Peyer's patch (tissue), 4 donors: ENCODE data around the gene SEBOX. TPM values are rescaled to one million over a fixed set of nuclear protein-coding genes. Genes with fewer than 3 reads are reported as not detected.
"Not testable (repeated sequence)": the region's sequence is repeated elsewhere in the genome, so short reads cannot be mapped to it uniquely, and the experiment has no call there.

Experiments
- DNase-seq, 3 donors: peaks; one replicate each; pipeline ENCODE4 v3.0.0-alpha.2; 2017 to 2019
- H3K27ac ChIP-seq, 4 donors: fragments of 200-600 bp; sonication (generic); one replicate each; pipeline ENCODE4 v1.5.1; 2016 to 2019
- H3K27me3 ChIP-seq, 2 donors: fragments of 200-600 bp; sonication (generic); one replicate each; pipeline ENCODE4 v1.5.1; 2019
- H3K36me3 ChIP-seq, 3 donors: fragments of 200-600 bp; sonication (generic); one replicate each; pipeline ENCODE4 v1.5.1; 2016 to 2019
- H3K4me1 ChIP-seq, 4 donors: fragments of 200-600 bp; sonication (generic); one replicate each; pipeline ENCODE4 v1.5.1; 2016 to 2019
- H3K4me3 ChIP-seq, 4 donors: fragments of 200-600 bp; sonication (generic); 1 replicate in 3 of 4; 2 replicates in 1 of 4; pipeline ENCODE4 v1.5.1; 2016 to 2019; ENCODE audit warnings: mild to moderate bottlenecking in 1 of 4
- H3K9me3 ChIP-seq, 4 donors: fragments of 200-600 bp; sonication (generic); one replicate each; pipeline ENCODE4 v1.5.1; 2016 to 2019; ENCODE audit warnings: mild to moderate bottlenecking in 1 of 4
- CTCF ChIP-seq, 6 experiments: fragments of 450-650 bp in 4 of 6; fragments of 200-600 bp in 2 of 6; sonication (generic) in 1 of 6; IDR thresholded peaks; one replicate each; pipeline ENCODE4 v1.5.1; 2017 to 2019; ENCODE audit warnings: antibody characterized with exemption in 6 of 6, mild to moderate bottlenecking in 3 of 6, moderate library complexity in 1 of 6
- POLR2A ChIP-seq, 2 donors: fragments of 450-650 bp; IDR thresholded peaks; one replicate each; pipeline ENCODE4 v1.5.1; 2017; ENCODE audit warnings: antibody characterized with exemption in 2 of 2, mild to moderate bottlenecking in 2 of 2, moderate library complexity in 2 of 2
- total RNA-seq, 4 donors: library from RNA; depleted of rRNA; stranded (reverse); fragments of >200 nt; gene quantifications; one replicate each; pipeline ENCODE4 v1.1.0, GENCODE V29; 2016

SEBOX gene
- total RNA-seq, 4 donors from 2014 or later: not detected

GRCh38 chr17:28341516-28341915 lies 23.5 kb downstream of the SEBOX start:
- no peak for DNase-seq
- Histone ChIP-seq H3K9me3 (no peaks in the 10 kb centered on the region), H3K36me3 (peaks cover 0 to 71% (median 3%) of the 10 kb centered on the region in 3 donors), H3K4me3 (no peak overlapping the region), H3K4me1 (peaks cover 0 to 11% (median 1%) of the 10 kb centered on the region in 4 donors), H3K27me3 (no peaks in the 10 kb centered on the region), H3K27ac (no peak overlapping the region)
- TF ChIP-seq POLR2A (IDR thresholded peaks at IDR 0.05): no peak
- TF ChIP-seq CTCF (IDR thresholded peaks at IDR 0.05): no peak

GRCh38 chr17:28340374-28340773 lies 24.6 kb downstream of the SEBOX start:
- Histone ChIP-seq H3K27ac (no peak overlapping the region), H3K9me3 (no peaks in the 10 kb centered on the region), H3K27me3 (no peaks in the 10 kb centered on the region), H3K4me3 (no peak overlapping the region), H3K4me1 (peaks cover 0 to 17% (median 4%) of the 10 kb centered on the region in 4 donors), H3K36me3 (peaks cover 0 to 59% (median 3%) of the 10 kb centered on the region in 3 donors)
- TF ChIP-seq CTCF (IDR thresholded peaks at IDR 0.05) (no peak), POLR2A (IDR thresholded peaks at IDR 0.05) (no peak)
- DNase-seq: no peak

GRCh38 chr17:28339431-28339830 lies 25.6 kb downstream of the SEBOX start:
- no peaks in the 10 kb centered on the region for H3K9me3 ChIP-seq
- DNase-seq: no peak
- H3K27me3 ChIP-seq: no peaks in the 10 kb centered on the region
- TF ChIP-seq CTCF (IDR thresholded peaks at IDR 0.05): no peak
- TF ChIP-seq POLR2A (IDR thresholded peaks at IDR 0.05): no peak
- peaks cover 0 to 50% (median 3%) of the 10 kb centered on the region in 3 donors for H3K36me3 ChIP-seq
- peaks cover 0 to 19% (median 6%) of the 10 kb centered on the region in 4 donors for H3K4me1 ChIP-seq
- H3K4me3 ChIP-seq: no peak overlapping the region
- no peak overlapping the region for H3K27ac ChIP-seq

- H3K36me3 ChIP-seq: peaks cover 0 to 43% (median 3%) of the 10 kb centered on the region in 3 donors
- H3K4me3 ChIP-seq, H3K27me3 ChIP-seq, H3K9me3 ChIP-seq, DNase-seq: not testable (repeated sequence)
- H3K27ac ChIP-seq: peak overlapping the region in 2 of 4 donors; percentile 3 to 6
- H3K4me1 ChIP-seq: peaks cover 0 to 25% (median 6%) of the 10 kb centered on the region in 4 donors
Observed at GRCh38 chr17:28338769-28339212, 26.2 kb downstream of the SEBOX start.

GRCh38 chr17:28338056-28338768 lies 26.8 kb downstream of the SEBOX start:
- no peaks in the 10 kb centered on the region for H3K9me3 ChIP-seq
- no peaks in the 10 kb centered on the region for H3K27me3 ChIP-seq
- peak overlapping the region in 2 of 4 donors; percentile 6 to 28 for H3K27ac ChIP-seq
- TF ChIP-seq CTCF (IDR thresholded peaks at IDR 0.05) (no peak), POLR2A (IDR thresholded peaks at IDR 0.05) (no peak)
- H3K4me3 ChIP-seq: no peak overlapping the region
- H3K4me1 ChIP-seq: peaks cover 0 to 31% (median 6%) of the 10 kb centered on the region in 4 donors
- DNase-seq: no peak
- H3K36me3 ChIP-seq: peaks cover 0 to 38% (median 3%) of the 10 kb centered on the region in 3 donors
